Endothelial cell of umbilical vein (primary cell): ENCODE measurements around the gene TMEM255A. TPM values are rescaled to one million over a fixed set of nuclear protein-coding genes. Genes with fewer than 3 reads are reported as not detected.

ENCODE experiments used
- BruUV-seq: library from RNA; stranded (reverse); fragments of 400-500 nt; replicated peaks from 2 replicates; lab custom pipeline; 2021; lab: Mats Ljungman, UMichigan
- CTCF ChIA-PET: fragments of 300-600, 350-600 bp; sonication (Branson Sonifier 250); formaldehyde crosslinking; loops from one replicate; lab custom pipeline; 2021; ENCODE audit warnings: antibody characterized with exemption, inconsistent platforms; lab: Charles Lee
- POLR2A ChIA-PET: fragments of 300-600, 350-600 bp; sonication (Branson Sonifier 250); formaldehyde crosslinking; loops from one replicate; lab custom pipeline; 2021; ENCODE audit warnings: antibody characterized with exemption, inconsistent platforms; lab: Charles Lee
- DNase-seq: peaks from one replicate; pipeline ENCODE4 v3.0.0-alpha.2; 2011; ENCODE audit warnings: low read depth, low spot score
- FAIRE-seq: peaks from 2 replicates; lab custom pipeline; 2011; peaks lifted over from hg19 to GRCh38; lab: Jason Lieb, UNC
- H2AFZ ChIP-seq: 2 replicates; pipeline ENCODE4 v1.6.0; 2012; ENCODE audit warnings: low read depth, low read length, control low read depth, inconsistent platforms
- H3K27ac ChIP-seq: 2 replicates; pipeline ENCODE4 v1.5.1; 2011; ENCODE audit warnings: low read depth, mild to moderate bottlenecking, control low read depth, low read length, moderate library complexity; ENCODE audit not compliant: insufficient read depth
- H3K27me3 ChIP-seq, 2 experiments: 2 replicates each; pipeline versions ENCODE4 v1.6.0 to v1.6.1; 2011; ENCODE audit warnings: low read length in 2 of 2, mixed read lengths in 1 of 2; ENCODE audit not compliant: control insufficient read depth in 2 of 2, insufficient read depth in 2 of 2
- H3K36me3 ChIP-seq, 2 experiments: 2 replicates in 1 of 2; 3 replicates in 1 of 2; pipeline ENCODE4 v1.5.1; 2011; ENCODE audit warnings: low read length in 2 of 2, mild to moderate bottlenecking in 1 of 2, moderate library complexity in 1 of 2; ENCODE audit not compliant: control insufficient read depth in 2 of 2, insufficient read depth in 2 of 2; ENCODE audit errors: extremely low read depth in 1 of 2
- H3K4me1 ChIP-seq: 3 replicates; pipeline ENCODE4 v1.5.1; 2011; ENCODE audit warnings: mild to moderate bottlenecking, low read length; ENCODE audit not compliant: control insufficient read depth, insufficient read depth; ENCODE audit errors: extremely low read depth
- H3K4me2 ChIP-seq: 2 replicates; pipeline ENCODE4 v1.6.1; 2011; ENCODE audit warnings: low read length, control low read depth, mixed read lengths; ENCODE audit not compliant: insufficient read depth
- H3K4me3 ChIP-seq, 3 experiments: fragments of 200-600 bp in 1 of 3; sonication (generic), shearing (Covaris generic) in 1 of 3; replicated peaks in 1 of 3; 2 replicates each; pipeline ENCODE4 v1.5.1; 2011 to 2016; ENCODE audit warnings: control low read depth in 3 of 3, low read length in 3 of 3, mild to moderate bottlenecking in 2 of 3, inconsistent platforms in 1 of 3, low read depth in 1 of 3, moderate library complexity in 1 of 3; ENCODE audit not compliant: insufficient read depth in 1 of 3
- H3K79me2 ChIP-seq: 2 replicates; pipeline ENCODE4 v1.6.0; 2012; ENCODE audit warnings: low read length, inconsistent platforms; ENCODE audit not compliant: control insufficient read depth, insufficient read depth
- H3K9ac ChIP-seq: replicated peaks from 2 replicates; pipeline ENCODE3; 2011; ENCODE audit warnings: low read length, control low read depth; ENCODE audit not compliant: insufficient read depth; ENCODE audit errors: extremely low read depth
- H3K9me1 ChIP-seq: replicated peaks from 3 replicates; pipeline ENCODE4 v1.6.0; 2011; ENCODE audit warnings: mild to moderate bottlenecking, low read length; ENCODE audit not compliant: control insufficient read depth, insufficient read depth; ENCODE audit errors: extremely low read depth
- H3K9me3 ChIP-seq: replicated peaks from 2 replicates; pipeline ENCODE4 v1.5.1; 2012; ENCODE audit warnings: low read length, inconsistent platforms; ENCODE audit not compliant: control insufficient read depth, insufficient read depth
- H4K20me1 ChIP-seq: replicated peaks from 2 replicates; pipeline ENCODE3; 2011; ENCODE audit warnings: mild to moderate bottlenecking, low read length; ENCODE audit not compliant: control insufficient read depth, insufficient read depth; ENCODE audit errors: extremely low read depth
- EZH2 ChIP-seq: IDR thresholded peaks from 2 replicates; pipeline ENCODE4 v1.6.1; 2012; ENCODE audit warnings: borderline replicate concordance, low read depth, mild to moderate bottlenecking, moderate library complexity, low read length, inconsistent platforms; ENCODE audit not compliant: severe bottlenecking
- FOS ChIP-seq: IDR thresholded peaks from 2 replicates; pipeline ENCODE4 v1.6.1; 2011; ENCODE audit warnings: mild to moderate bottlenecking, low read length, moderate library complexity, borderline replicate concordance; ENCODE audit not compliant: insufficient read depth
- GATA2 ChIP-seq: IDR thresholded peaks from 2 replicates; pipeline ENCODE4 v1.7.0; 2011; ENCODE audit warnings: low read depth, mild to moderate bottlenecking, moderate library complexity, mixed read lengths, low read length; ENCODE audit not compliant: insufficient read length, insufficient read depth
- JUN ChIP-seq: IDR thresholded peaks from 2 replicates; pipeline ENCODE4 v1.6.1; 2011; ENCODE audit warnings: borderline replicate concordance, low read depth; ENCODE audit not compliant: insufficient read length, insufficient read depth
- MYC ChIP-seq: IDR thresholded peaks from one replicate; pipeline ENCODE4 v1.6.1; 2011; ENCODE audit warnings: mild to moderate bottlenecking, low read depth, low read length
- POLR2A ChIP-seq: IDR thresholded peaks from 2 replicates; pipeline ENCODE4 v1.6.1; 2012; ENCODE audit warnings: low read depth, mild to moderate bottlenecking, control low read depth, low read length
- POLR2AphosphoS5 ChIP-seq: IDR thresholded peaks from 2 replicates; pipeline ENCODE4 v1.6.1; 2012; ENCODE audit warnings: low read depth, mild to moderate bottlenecking, control low read depth, low read length, moderate library complexity; ENCODE audit not compliant: insufficient read depth
- dilution Hi-C: fragments of 300-500 bp; cut with MboI; formaldehyde crosslinking; loops from one replicate; pipeline ENCODE4 v1.15.0; 2019; ENCODE audit warnings: low sequenced_read_pairs; ENCODE audit not compliant: extremely low pct_ligation_motif_present
- intact Hi-C: fragments of 100-400 bp; cut with micrococcal nuclease; formaldehyde crosslinking; loops from one replicate; pipeline ENCODE4 v1.10.0; 2022
- polyA plus RNA-seq, 4 experiments: library from polyadenylated mRNA; depleted of rRNA in 3 of 4; stranded (reverse) in 3 of 4; unstranded in 1 of 4; fragments of >200 nt; gene quantifications; 2 replicates each; pipeline versions ENCODE4 v1.2.1 to v1.2.3, GENCODE V29; 2011 to 2012; ENCODE audit warnings: missing spikeins in 1 of 4
- total RNA-seq: library from RNA; stranded (reverse); gene quantifications from 2 replicates; pipeline ENCODE4 v1.2.3, GENCODE V29; 2021
- TF ChIP-seq, protein P1 (sequence below): IDR thresholded peaks from 2 replicates; pipeline ENCODE4 v1.6.1; 2011; ENCODE audit not compliant: insufficient read depth, insufficient read length
- TF ChIP-seq, protein P2 (sequence below), 2 donors: IDR thresholded peaks; 1 replicate in 1 of 2; 2 replicates in 1 of 2; pipeline ENCODE4 v1.5.1; 2011; ENCODE audit warnings: low read length in 2 of 2, mild to moderate bottlenecking in 2 of 2, moderate library complexity in 2 of 2, control low read depth in 1 of 2, inconsistent platforms in 1 of 2, low read depth in 1 of 2; ENCODE audit not compliant: insufficient read depth in 1 of 2; ENCODE audit errors: extremely low read depth in 1 of 2

Gene TMEM255A
- total and polyA plus RNA-seq, 2 donors (not counting 3 experiments of a cell fraction or from before 2014, with no cell fraction given), result not detected

DNA sequence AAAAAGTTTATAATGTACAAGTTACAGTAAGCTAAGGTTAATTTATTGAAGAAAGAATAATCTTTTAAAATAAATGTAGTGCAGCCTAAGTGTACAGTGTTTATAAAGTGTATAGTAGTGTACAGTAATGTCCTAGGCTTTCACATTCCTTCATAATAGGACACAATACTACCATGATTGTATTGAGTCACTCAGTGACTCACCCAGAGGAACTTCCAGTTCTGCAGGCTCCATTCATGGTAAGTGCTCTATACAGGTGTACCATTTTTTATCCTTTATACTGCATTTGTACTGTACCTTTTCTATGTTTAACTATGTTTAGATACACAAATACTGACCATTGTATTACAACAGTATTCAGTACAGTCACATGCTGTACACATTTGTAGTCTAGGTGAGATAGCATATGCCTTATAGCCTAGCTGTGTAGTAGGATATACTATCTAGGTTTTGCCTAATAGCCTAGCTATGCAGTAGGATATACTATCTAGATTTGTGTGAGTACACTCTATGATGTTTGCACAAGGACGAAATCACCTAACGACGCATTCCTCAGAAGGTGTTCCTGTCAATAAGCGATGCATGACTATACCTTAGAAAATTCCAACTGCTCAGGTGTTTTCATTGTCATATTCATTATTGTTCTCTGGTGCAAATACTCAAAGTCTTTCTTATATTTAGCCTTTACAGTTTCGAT is 5.5 kb upstream of the TMEM255A start:
- FAIRE-seq (no peak), DNase-seq (no peak)
- dilution Hi-C loops (no loop called here), intact Hi-C loops (no loop called here)
- no peak for TF ChIP-seq GATA2
- no peak for TF ChIP-seq JUN
- TF ChIP-seq POLR2A, result no peak
- TF ChIP-seq MYC, result no peak
- no peak for TF ChIP-seq FOS
- no peak for TF ChIP-seq EZH2
- TF ChIP-seq, protein P1, sequence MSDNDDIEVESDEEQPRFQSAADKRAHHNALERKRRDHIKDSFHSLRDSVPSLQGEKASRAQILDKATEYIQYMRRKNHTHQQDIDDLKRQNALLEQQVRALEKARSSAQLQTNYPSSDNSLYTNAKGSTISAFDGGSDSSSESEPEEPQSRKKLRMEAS, result no peak
- TF ChIP-seq POLR2AphosphoS5, result no peak
- TF ChIP-seq, protein P2, sequence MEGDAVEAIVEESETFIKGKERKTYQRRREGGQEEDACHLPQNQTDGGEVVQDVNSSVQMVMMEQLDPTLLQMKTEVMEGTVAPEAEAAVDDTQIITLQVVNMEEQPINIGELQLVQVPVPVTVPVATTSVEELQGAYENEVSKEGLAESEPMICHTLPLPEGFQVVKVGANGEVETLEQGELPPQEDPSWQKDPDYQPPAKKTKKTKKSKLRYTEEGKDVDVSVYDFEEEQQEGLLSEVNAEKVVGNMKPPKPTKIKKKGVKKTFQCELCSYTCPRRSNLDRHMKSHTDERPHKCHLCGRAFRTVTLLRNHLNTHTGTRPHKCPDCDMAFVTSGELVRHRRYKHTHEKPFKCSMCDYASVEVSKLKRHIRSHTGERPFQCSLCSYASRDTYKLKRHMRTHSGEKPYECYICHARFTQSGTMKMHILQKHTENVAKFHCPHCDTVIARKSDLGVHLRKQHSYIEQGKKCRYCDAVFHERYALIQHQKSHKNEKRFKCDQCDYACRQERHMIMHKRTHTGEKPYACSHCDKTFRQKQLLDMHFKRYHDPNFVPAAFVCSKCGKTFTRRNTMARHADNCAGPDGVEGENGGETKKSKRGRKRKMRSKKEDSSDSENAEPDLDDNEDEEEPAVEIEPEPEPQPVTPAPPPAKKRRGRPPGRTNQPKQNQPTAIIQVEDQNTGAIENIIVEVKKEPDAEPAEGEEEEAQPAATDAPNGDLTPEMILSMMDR (IDR thresholded peaks at IDR 0.05; ENCODE audit: extremely low read depth in 1 of 2, insufficient read depth in 1 of 2, low read depth in 1 of 2, low read length in 2 of 2), result no peak
- ChIA-PET POLR2A (no interaction called here), CTCF (no interaction called here)
- Histone ChIP-seq H3K79me2 (no peaks in the 10 kb centered on the region), H3K9me3 (no peaks in the 10 kb centered on the region), H3K9me1 (no peaks in the 10 kb centered on the region), H3K36me3 (no peaks in the 10 kb centered on the region), H2AFZ (no peak overlapping the region), H4K20me1 (no peaks in the 10 kb centered on the region), H3K27ac (no peak overlapping the region), H3K4me1 (no peaks in the 10 kb centered on the region), H3K27me3 (peaks cover 13 to 19% of the 10 kb centered on the region in 2 experiments), H3K9ac (no peak overlapping the region), H3K4me3 (no peak overlapping the region), H3K4me2 (no peak overlapping the region)
- no TSS peak for BruUV-seq
